Measurements from ENCODE around the gene MYO6. TPM values are rescaled to one million over a fixed set of nuclear protein-coding genes. Genes with fewer than 3 reads are reported as not detected.

Gene MYO6
- total RNA-seq, 6 experiments from 2014 or later, result 16.0 to 28.3 (median 18.3) TPM

DNA sequence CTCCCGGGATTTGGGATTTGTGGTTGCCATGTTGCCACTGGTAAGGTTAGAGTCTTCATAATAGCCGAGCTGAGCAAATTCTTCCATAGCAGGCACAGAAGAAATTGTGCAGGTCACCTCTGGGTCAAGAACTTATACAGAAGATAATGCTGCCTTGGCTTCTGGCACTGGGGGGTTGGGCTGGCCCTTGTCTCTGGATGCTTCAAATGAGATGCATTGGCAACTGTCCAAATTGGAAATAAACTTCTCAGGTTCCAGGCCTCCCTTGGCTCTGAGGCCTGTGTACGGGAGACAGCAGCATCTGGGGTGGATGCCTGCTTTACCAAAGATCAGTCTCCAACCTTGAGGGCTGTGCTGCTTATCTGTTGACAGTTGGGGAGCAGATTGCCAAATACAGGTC is 26.2 kb downstream of the MYO6 start:
- Histone ChIP-seq H3K27me3 (no peaks in the 10 kb centered on the region), H3K4me1 (no peaks in the 10 kb centered on the region), H3K27ac (no peak overlapping the region), H3K4me3 (no peak overlapping the region), H3K9me3 (no peaks in the 10 kb centered on the region), H3K36me3 (no peaks in the 10 kb centered on the region)
- TF ChIP-seq, protein P1, sequence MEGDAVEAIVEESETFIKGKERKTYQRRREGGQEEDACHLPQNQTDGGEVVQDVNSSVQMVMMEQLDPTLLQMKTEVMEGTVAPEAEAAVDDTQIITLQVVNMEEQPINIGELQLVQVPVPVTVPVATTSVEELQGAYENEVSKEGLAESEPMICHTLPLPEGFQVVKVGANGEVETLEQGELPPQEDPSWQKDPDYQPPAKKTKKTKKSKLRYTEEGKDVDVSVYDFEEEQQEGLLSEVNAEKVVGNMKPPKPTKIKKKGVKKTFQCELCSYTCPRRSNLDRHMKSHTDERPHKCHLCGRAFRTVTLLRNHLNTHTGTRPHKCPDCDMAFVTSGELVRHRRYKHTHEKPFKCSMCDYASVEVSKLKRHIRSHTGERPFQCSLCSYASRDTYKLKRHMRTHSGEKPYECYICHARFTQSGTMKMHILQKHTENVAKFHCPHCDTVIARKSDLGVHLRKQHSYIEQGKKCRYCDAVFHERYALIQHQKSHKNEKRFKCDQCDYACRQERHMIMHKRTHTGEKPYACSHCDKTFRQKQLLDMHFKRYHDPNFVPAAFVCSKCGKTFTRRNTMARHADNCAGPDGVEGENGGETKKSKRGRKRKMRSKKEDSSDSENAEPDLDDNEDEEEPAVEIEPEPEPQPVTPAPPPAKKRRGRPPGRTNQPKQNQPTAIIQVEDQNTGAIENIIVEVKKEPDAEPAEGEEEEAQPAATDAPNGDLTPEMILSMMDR (IDR thresholded peaks at IDR 0.05), result no peak
- no peak for TF ChIP-seq POLR2A (IDR thresholded peaks at IDR 0.05)
- intact Hi-C loops (cut with DNase I), result no loop called here
- DNase-seq (no peak), ATAC-seq (no peak)
- 93% methylated on average over 2 of the region's 3 CpGs for WGBS (ENCODE audit: insufficient coverage, low coverage, low lambda C conversion rate, missing lambda C conversion rate)

DNA sequence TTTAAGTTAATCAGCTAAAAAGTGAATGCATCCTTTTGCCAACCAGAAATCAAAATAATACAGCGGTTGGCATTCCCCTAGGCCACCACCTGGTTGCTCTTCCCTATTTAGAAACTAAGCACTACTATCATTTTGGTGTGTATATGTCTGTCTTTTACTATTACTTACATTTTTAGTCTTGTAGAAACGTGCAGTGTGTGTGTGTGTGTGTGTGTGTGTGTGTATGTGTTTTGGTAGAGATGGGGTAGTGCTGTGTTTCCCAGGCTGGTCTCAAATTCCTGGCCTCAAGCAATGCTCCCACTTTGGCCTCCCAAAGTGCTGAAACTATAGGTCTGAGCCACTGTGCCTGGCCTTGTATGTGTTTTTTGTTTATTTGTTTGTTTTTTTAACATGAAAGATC is 27.4 kb downstream of the MYO6 start:
- H3K36me3 ChIP-seq, result no peaks in the 10 kb centered on the region
- no peak overlapping the region for H3K4me3 ChIP-seq
- H3K4me1 ChIP-seq, result no peaks in the 10 kb centered on the region
- no peak for TF ChIP-seq POLR2A (IDR thresholded peaks at IDR 0.05)
- TF ChIP-seq, protein P1 (IDR thresholded peaks at IDR 0.05), result no peak
- H3K9me3 ChIP-seq, result no peaks in the 10 kb centered on the region
- H3K27ac ChIP-seq, result no peak overlapping the region
- ATAC-seq (no peak), DNase-seq (no peak)
- intact Hi-C loops (cut with DNase I), result no loop called here
- no peaks in the 10 kb centered on the region for H3K27me3 ChIP-seq
- WGBS (ENCODE audit: insufficient coverage, low coverage, low lambda C conversion rate, missing lambda C conversion rate), result 58% methylated on average over 2 of the region's 2 CpGs

DNA sequence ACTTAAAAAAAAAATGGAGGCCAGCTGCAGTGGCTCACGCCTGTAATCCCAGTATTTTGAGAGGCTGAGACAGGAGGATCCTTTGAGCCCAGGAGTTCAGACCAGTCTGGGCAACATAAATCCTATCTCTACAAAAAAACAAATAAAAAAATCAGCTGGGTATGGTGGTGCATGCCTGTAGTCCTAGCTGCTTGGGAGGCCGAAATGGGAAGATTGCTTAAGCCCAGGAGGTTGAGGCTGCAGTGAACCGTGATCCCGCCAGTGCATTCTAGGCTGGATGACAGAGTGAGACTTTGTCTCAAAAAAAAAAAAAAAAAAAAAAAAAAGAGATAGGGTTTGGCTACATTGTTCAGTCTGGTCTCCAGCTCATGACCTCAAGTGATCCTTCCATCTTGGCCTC is 29.7 kb downstream of the MYO6 start:
- H3K4me3 ChIP-seq, result no peak overlapping the region
- TF ChIP-seq, protein P1 (IDR thresholded peaks at IDR 0.05), result no peak
- TF ChIP-seq POLR2A (IDR thresholded peaks at IDR 0.05), result no peak
- H3K9me3 ChIP-seq, result no peaks in the 10 kb centered on the region
- intact Hi-C loops (cut with DNase I), result no loop called here
- no peak overlapping the region for H3K27ac ChIP-seq
- DNase-seq, result no peak
- 89% methylated on average over 4 of the region's 4 CpGs for WGBS (ENCODE audit: insufficient coverage, low coverage, low lambda C conversion rate, missing lambda C conversion rate)
- H3K4me1 ChIP-seq, result no peaks in the 10 kb centered on the region
- H3K36me3 ChIP-seq, result no peaks in the 10 kb centered on the region
- ATAC-seq, result no peak
- no peaks in the 10 kb centered on the region for H3K27me3 ChIP-seq

DNA sequence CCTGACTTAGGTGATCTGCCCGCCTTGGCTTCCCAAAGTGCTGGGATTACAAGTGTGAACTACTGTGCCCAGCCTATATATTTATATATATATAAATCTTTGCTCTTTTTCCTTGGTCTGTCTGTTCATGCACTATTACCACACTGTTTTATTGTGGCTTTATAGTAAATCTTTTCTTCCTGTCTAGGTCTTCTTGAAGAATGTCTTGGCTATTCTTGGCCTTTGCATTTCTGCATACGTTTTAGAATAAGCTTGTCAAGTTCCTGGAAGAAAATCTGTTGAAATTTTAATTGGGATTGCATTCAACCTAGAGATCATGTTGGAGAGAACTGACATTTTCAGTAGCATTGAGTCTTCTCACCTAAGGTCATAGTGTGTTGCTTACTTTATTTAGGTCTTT is 37.1 kb downstream of the MYO6 start:
- WGBS (ENCODE audit: insufficient coverage, low coverage, low lambda C conversion rate, missing lambda C conversion rate), result 55% methylated on average over 1 of the region's 2 CpGs
- H3K27ac ChIP-seq, result no peak overlapping the region
- H3K9me3 ChIP-seq, result no peaks in the 10 kb centered on the region
- no peaks in the 10 kb centered on the region for H3K4me1 ChIP-seq
- no peak for ATAC-seq
- TF ChIP-seq POLR2A (IDR thresholded peaks at IDR 0.05), result no peak
- TF ChIP-seq, protein P1 (IDR thresholded peaks at IDR 0.05), result no peak
- no peak for DNase-seq
- intact Hi-C loops (cut with DNase I), result no loop called here
- no peaks in the 10 kb centered on the region for H3K27me3 ChIP-seq
- no peak overlapping the region for H3K4me3 ChIP-seq
- no peaks in the 10 kb centered on the region for H3K36me3 ChIP-seq

DNA sequence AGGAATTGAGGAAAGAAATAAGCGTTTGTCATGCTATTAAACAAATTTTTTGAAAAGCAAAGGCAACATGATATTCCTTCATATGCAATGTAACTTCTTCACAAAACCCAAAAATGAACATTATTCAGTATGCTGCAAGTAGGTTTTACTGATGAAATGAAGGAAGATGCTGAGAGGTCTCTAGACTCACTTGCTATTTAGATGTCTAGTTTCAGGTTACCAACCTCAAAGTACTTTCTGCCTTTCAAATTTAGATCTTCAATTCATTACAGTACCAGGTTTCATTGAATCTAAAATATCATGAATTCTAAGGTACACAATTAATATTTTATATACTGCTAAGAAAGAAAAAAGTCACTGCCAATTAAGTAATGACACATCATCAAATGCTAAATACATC is 39.9 kb downstream of the MYO6 start:
- H3K4me3 ChIP-seq, result no peak overlapping the region
- intact Hi-C loops (cut with DNase I), result no loop called here
- H3K27me3 ChIP-seq, result no peaks in the 10 kb centered on the region
- DNase-seq, result no peak
- WGBS (ENCODE audit: insufficient coverage, low coverage, low lambda C conversion rate, missing lambda C conversion rate), result 67% methylated on average over 1 of the region's 1 CpG
- no peak overlapping the region for H3K27ac ChIP-seq
- H3K4me1 ChIP-seq, result no peaks in the 10 kb centered on the region
- no peaks in the 10 kb centered on the region for H3K36me3 ChIP-seq
- TF ChIP-seq, protein P1 (IDR thresholded peaks at IDR 0.05), result no peak
- no peak for TF ChIP-seq POLR2A (IDR thresholded peaks at IDR 0.05)
- ATAC-seq, result no peak
- no peaks in the 10 kb centered on the region for H3K9me3 ChIP-seq

Measured in right lobe of liver (tissue), 6 donors.